ENCODE results near the gene PRKAA1. TPM values are rescaled to one million over a fixed set of nuclear protein-coding genes. Genes with fewer than 3 reads are reported as not detected.

PRKAA1 gene
- polyA plus RNA-seq, 1 donor from 2014 or later = 66.9 TPM

- TF ChIP-seq POLR2AphosphoS5 (IDR thresholded peaks at IDR 0.05) (no peak), MXI1 (conservative IDR thresholded peaks at IDR 0.05; ENCODE audit: poor library complexity, severe bottlenecking) (no peak), EZH2 (IDR thresholded peaks at IDR 0.05; ENCODE audit: borderline replicate concordance, insufficient read depth, low read length, poor library complexity, severe bottlenecking) (no peak), EP300 (conservative IDR thresholded peaks at IDR 0.05; ENCODE audit: poor library complexity, severe bottlenecking) (no peak), REST (IDR thresholded peaks at IDR 0.05; ENCODE audit: borderline replicate concordance) (no peak), SMC3 (conservative IDR thresholded peaks at IDR 0.05; ENCODE audit: poor library complexity) (no peak), RAD21 (conservative IDR thresholded peaks at IDR 0.05) (no peak), TAF1 (IDR thresholded peaks at IDR 0.05; ENCODE audit: low read depth) (no peak), CTCF (IDR thresholded peaks at IDR 0.05; ENCODE audit: poor library complexity, severe bottlenecking) (no peak)
These were observed 18.6 kb downstream of the PRKAA1 start for GRCh38 chr5:40779561-40779960.

GRCh38 chr5:40778133-40778532, 20.0 kb downstream of the PRKAA1 start:
- H3K36me3 ChIP-seq (ENCODE audit: insufficient read depth, low read length) = no peaks in the 10 kb centered on the region
- H3K9ac ChIP-seq (ENCODE audit: low read length) = no peak overlapping the region
- H3K27ac ChIP-seq (ENCODE audit: low read length) = no peak overlapping the region
- H3K79me2 ChIP-seq (replicated peaks; ENCODE audit: insufficient read depth, low read length) = peaks cover 50% of the 10 kb centered on the region
- no peaks in the 10 kb centered on the region for H3F3A ChIP-seq (ENCODE audit: insufficient read depth, low read length, poor library complexity, severe bottlenecking)
- H3K27me3 ChIP-seq (ENCODE audit: insufficient read depth, low read depth, low read length) = no peaks in the 10 kb centered on the region
- no peak overlapping the region for H3K4me3 ChIP-seq (ENCODE audit: low read length)
- TF ChIP-seq POLR2AphosphoS5 (IDR thresholded peaks at IDR 0.05) = no peak
- no peak for TF ChIP-seq RAD21 (conservative IDR thresholded peaks at IDR 0.05)
- no peak for TF ChIP-seq SMC3 (conservative IDR thresholded peaks at IDR 0.05; ENCODE audit: poor library complexity)
- TF ChIP-seq EP300 (conservative IDR thresholded peaks at IDR 0.05; ENCODE audit: poor library complexity, severe bottlenecking) = no peak
- TF ChIP-seq MXI1 (conservative IDR thresholded peaks at IDR 0.05; ENCODE audit: poor library complexity, severe bottlenecking) = no peak
- no peak for TF ChIP-seq TAF1 (IDR thresholded peaks at IDR 0.05; ENCODE audit: low read depth)
- TF ChIP-seq EZH2 (IDR thresholded peaks at IDR 0.05; ENCODE audit: borderline replicate concordance, insufficient read depth, low read length, poor library complexity, severe bottlenecking) = no peak
- no peak for TF ChIP-seq REST (IDR thresholded peaks at IDR 0.05; ENCODE audit: borderline replicate concordance)
- no peak for TF ChIP-seq CTCF (IDR thresholded peaks at IDR 0.05; ENCODE audit: poor library complexity, severe bottlenecking)
- H3K9me2 ChIP-seq (ENCODE audit: insufficient read depth, low read length) = no peaks in the 10 kb centered on the region
- no peaks in the 10 kb centered on the region for H4K20me1 ChIP-seq (ENCODE audit: insufficient read depth)
- no peak overlapping the region for H3K4me2 ChIP-seq (ENCODE audit: low read length)
- H3K9me3 ChIP-seq (ENCODE audit: low read length) = no peaks in the 10 kb centered on the region
- H2AFZ ChIP-seq (ENCODE audit: low read depth, low read length) = no peak overlapping the region

More at GRCh38 chr5:40779561-40779960, 18.6 kb downstream of the PRKAA1 start:
- Histone ChIP-seq H3K9ac (ENCODE audit: low read length) (no peak overlapping the region), H3F3A (ENCODE audit: insufficient read depth, low read length, poor library complexity, severe bottlenecking) (no peaks in the 10 kb centered on the region), H3K9me2 (ENCODE audit: insufficient read depth, low read length) (no peaks in the 10 kb centered on the region), H3K27ac (ENCODE audit: low read length) (no peak overlapping the region), H3K4me2 (ENCODE audit: low read length) (no peak overlapping the region), H3K36me3 (ENCODE audit: insufficient read depth, low read length) (no peaks in the 10 kb centered on the region), H2AFZ (ENCODE audit: low read depth, low read length) (no peak overlapping the region), H4K20me1 (ENCODE audit: insufficient read depth) (no peaks in the 10 kb centered on the region), H3K27me3 (ENCODE audit: insufficient read depth, low read depth, low read length) (no peaks in the 10 kb centered on the region), H3K79me2 (replicated peaks; ENCODE audit: insufficient read depth, low read length) (peaks cover 64% of the 10 kb centered on the region), H3K9me3 (ENCODE audit: low read length) (no peaks in the 10 kb centered on the region), H3K4me3 (ENCODE audit: low read length) (no peak overlapping the region)

Data from neural cell (in vitro differentiated cells).